Measurements from ENCODE around the gene PM20D2.

Gene PM20D2

DNA sequence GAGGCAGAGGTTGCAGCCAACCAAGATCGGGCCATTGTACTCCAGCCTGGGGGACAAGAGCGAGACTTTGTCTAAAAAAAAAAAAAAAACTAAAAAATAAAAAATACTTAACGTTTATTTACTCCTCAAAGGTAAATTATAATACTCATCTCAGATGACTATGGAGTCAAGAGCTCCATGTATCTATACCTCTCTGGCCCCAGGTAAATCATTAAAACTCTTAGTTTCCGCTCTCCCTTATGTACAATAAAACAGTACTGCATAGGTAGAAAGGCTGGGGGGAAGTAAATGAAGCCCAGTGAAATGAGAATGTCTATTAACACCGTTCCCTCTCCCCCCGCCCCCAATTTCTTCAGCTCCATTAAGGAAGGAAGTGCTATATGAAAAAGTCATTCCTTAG, 29.2 kb upstream of the PM20D2 start (continued):
- TF ChIP-seq, protein P1, sequence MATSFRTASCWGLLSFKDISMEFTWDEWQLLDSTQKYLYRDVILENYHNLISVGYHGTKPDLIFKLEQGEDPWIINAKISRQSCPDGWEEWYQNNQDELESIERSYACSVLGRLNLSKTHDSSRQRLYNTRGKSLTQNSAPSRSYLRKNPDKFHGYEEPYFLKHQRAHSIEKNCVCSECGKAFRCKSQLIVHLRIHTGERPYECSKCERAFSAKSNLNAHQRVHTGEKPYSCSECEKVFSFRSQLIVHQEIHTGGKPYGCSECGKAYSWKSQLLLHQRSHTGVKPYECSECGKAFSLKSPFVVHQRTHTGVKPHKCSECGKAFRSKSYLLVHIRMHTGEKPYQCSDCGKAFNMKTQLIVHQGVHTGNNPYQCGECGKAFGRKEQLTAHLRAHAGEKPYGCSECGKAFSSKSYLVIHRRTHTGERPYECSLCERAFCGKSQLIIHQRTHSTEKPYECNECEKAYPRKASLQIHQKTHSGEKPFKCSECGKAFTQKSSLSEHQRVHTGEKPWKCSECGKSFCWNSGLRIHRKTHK (tag by site-specific recombination; IDR thresholded peaks at IDR 0.05): no peak
- TF ChIP-seq, protein P2, sequence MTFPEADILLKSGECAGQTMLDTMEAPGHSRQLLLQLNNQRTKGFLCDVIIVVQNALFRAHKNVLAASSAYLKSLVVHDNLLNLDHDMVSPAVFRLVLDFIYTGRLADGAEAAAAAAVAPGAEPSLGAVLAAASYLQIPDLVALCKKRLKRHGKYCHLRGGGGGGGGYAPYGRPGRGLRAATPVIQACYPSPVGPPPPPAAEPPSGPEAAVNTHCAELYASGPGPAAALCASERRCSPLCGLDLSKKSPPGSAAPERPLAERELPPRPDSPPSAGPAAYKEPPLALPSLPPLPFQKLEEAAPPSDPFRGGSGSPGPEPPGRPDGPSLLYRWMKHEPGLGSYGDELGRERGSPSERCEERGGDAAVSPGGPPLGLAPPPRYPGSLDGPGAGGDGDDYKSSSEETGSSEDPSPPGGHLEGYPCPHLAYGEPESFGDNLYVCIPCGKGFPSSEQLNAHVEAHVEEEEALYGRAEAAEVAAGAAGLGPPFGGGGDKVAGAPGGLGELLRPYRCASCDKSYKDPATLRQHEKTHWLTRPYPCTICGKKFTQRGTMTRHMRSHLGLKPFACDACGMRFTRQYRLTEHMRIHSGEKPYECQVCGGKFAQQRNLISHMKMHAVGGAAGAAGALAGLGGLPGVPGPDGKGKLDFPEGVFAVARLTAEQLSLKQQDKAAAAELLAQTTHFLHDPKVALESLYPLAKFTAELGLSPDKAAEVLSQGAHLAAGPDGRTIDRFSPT (tag by site-specific recombination; IDR thresholded peaks at IDR 0.05): no peak
- TF ChIP-seq PRDM1 (tag by site-specific recombination; IDR thresholded peaks at IDR 0.05) (peak; percentile 47; the same call in 1 of the 2 replicates), ZNF792 (tag by site-specific recombination; IDR thresholded peaks at IDR 0.05) (no peak), ZNF37A (tag by site-specific recombination; IDR thresholded peaks at IDR 0.05) (no peak), ZNF391 (tag by site-specific recombination; IDR thresholded peaks at IDR 0.05; ENCODE audit: borderline replicate concordance, low read depth) (no peak), ZNF266 (tag by site-specific recombination; IDR thresholded peaks at IDR 0.05; ENCODE audit: low read depth) (no peak), GLIS2 (tag by site-specific recombination; IDR thresholded peaks at IDR 0.05) (no peak)
- TF ChIP-seq, protein P3, sequence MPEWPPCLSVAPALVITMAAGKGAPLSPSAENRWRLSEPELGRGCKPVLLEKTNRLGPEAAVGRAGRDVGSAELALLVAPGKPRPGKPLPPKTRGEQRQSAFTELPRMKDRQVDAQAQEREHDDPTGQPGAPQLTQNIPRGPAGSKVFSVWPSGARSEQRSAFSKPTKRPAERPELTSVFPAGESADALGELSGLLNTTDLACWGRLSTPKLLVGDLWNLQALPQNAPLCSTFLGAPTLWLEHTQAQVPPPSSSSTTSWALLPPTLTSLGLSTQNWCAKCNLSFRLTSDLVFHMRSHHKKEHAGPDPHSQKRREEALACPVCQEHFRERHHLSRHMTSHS (tag by site-specific recombination; IDR thresholded peaks at IDR 0.05): no peak

DNA sequence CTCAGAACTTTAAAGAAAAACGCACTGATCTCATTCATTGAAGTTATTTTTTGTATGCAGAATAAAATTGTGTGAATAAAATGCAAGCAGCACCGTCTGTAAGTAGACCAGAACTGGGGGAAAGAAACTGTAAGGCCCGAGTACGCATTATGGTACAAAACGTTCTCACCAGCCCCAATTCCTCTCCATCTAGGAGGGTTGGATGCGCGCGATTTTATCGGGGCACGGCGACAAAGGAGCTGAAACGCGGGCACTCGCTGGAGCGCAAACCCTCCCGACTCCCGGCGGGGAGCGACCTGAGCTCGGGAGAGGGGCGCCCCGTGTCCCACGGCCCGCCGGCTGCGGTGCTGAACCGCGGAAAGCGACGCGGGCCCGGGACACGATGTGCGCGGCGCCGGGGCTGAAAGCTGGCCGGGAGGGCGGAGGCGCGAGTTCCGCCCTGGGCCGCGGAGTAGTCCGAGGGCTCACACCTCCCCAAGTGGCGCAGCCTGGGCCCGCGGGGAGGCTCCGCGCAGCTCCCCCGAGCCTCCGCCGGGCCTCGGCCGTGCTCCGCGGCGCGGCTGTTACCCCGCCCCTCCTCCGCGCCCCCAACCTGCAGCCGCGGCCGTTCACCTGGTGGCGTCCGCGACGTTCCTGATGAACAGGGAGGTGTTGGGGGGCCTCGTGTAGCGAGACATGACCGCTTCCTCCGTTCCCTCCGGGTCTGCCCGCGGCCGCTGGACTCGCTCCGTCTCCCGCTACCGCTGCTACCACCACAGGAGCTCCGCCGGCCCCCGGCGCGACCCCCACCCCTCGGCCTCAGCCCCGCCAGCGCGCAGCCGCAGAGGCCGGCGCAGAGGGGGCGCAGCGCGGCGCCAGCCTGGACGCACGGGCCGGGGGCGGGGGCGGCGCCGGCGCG, 28.4 kb upstream of the PM20D2 start, which contains the start of gene SRSF12:
SRSF12 (minus strand) TSS at position 861 of the 898 bp plus-strand sequence; CDS start at position 677, 184 bp downstream.
- peaks cover 3% of the 10 kb centered on the region; the same call in 1 of the 2 replicates for H3K4me1 ChIP-seq (ENCODE audit: control insufficient read depth, insufficient read depth, low read length)
- TF ChIP-seq, protein P1 (tag by site-specific recombination; IDR thresholded peaks at IDR 0.05): no peak
- TF ChIP-seq, protein P4, sequence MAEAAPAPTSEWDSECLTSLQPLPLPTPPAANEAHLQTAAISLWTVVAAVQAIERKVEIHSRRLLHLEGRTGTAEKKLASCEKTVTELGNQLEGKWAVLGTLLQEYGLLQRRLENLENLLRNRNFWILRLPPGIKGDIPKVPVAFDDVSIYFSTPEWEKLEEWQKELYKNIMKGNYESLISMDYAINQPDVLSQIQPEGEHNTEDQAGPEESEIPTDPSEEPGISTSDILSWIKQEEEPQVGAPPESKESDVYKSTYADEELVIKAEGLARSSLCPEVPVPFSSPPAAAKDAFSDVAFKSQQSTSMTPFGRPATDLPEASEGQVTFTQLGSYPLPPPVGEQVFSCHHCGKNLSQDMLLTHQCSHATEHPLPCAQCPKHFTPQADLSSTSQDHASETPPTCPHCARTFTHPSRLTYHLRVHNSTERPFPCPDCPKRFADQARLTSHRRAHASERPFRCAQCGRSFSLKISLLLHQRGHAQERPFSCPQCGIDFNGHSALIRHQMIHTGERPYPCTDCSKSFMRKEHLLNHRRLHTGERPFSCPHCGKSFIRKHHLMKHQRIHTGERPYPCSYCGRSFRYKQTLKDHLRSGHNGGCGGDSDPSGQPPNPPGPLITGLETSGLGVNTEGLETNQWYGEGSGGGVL (tag by site-specific recombination; IDR thresholded peaks at IDR 0.05): peak; percentile 18; the same call in 1 of the 2 replicates
- TF ChIP-seq, protein P5, sequence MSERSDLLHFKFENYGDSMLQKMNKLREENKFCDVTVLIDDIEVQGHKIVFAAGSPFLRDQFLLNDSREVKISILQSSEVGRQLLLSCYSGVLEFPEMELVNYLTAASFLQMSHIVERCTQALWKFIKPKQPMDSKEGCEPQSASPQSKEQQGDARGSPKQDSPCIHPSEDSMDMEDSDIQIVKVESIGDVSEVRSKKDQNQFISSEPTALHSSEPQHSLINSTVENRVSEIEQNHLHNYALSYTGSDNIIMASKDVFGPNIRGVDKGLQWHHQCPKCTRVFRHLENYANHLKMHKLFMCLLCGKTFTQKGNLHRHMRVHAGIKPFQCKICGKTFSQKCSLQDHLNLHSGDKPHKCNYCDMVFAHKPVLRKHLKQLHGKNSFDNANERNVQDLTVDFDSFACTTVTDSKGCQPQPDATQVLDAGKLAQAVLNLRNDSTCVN (tag by site-specific recombination; optimal IDR thresholded peaks at IDR 0.05): peak; percentile 95
- peak; percentile 76 for TF ChIP-seq ZNF660 (tag by site-specific recombination; IDR thresholded peaks at IDR 0.05)
- TF ChIP-seq, protein P6, sequence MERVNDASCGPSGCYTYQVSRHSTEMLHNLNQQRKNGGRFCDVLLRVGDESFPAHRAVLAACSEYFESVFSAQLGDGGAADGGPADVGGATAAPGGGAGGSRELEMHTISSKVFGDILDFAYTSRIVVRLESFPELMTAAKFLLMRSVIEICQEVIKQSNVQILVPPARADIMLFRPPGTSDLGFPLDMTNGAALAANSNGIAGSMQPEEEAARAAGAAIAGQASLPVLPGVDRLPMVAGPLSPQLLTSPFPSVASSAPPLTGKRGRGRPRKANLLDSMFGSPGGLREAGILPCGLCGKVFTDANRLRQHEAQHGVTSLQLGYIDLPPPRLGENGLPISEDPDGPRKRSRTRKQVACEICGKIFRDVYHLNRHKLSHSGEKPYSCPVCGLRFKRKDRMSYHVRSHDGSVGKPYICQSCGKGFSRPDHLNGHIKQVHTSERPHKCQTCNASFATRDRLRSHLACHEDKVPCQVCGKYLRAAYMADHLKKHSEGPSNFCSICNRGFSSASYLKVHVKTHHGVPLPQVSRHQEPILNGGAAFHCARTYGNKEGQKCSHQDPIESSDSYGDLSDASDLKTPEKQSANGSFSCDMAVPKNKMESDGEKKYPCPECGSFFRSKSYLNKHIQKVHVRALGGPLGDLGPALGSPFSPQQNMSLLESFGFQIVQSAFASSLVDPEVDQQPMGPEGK (tag by site-specific recombination; IDR thresholded peaks at IDR 0.05): peak; percentile 81
- peak; percentile 87 for TF ChIP-seq ZNF335 (tag by site-specific recombination; conservative IDR thresholded peaks at IDR 0.05)
- peak; percentile 92 for TF ChIP-seq ZNF341 (tag by site-specific recombination; IDR thresholded peaks at IDR 0.05; ENCODE audit: low read depth)
- TF ChIP-seq ZXDB (tag by site-specific recombination; IDR thresholded peaks at IDR 0.05): peak; percentile 47; the same call in 1 of the 2 replicates
- peak; percentile 69; the same call in 1 of the 2 replicates for TF ChIP-seq ZSCAN30 (tag by site-specific recombination; IDR thresholded peaks at IDR 0.05)
- TF ChIP-seq SP7 (tag by site-specific recombination; IDR thresholded peaks at IDR 0.05): no peak

More for the DNA sequence above, 28.4 kb upstream of the PM20D2 start, which contains the start of gene SRSF12:
- ChIA-PET CTCF (interaction anchor here (0.6 to 3.9 kb wide), 8 partner anchors 15 to 1719 kb away, joined by 3 to 28 read pairs (median 4); no protein-coding TSS in a partner anchor), POLR2A (interaction anchor here (0.5 to 5.7 kb wide), 12 partner anchors 13 to 521 kb away, joined by 3 to 84 read pairs (median 4); partner anchors contain the start of genes LYRM2, PM20D2, PNRC1 and RNGTT)
- Histone ChIP-seq H3K36me3 (ENCODE audit: control insufficient read depth in 2 of 2, insufficient read depth in 1 of 2, low read length in 2 of 2) (peaks cover 5 to 7% of the 10 kb centered on the region in 2 experiments; a peak in 2 of 3 replicates), H3K4me3 (ENCODE audit: low read depth, low read length) (peak within 1 kb of the TSS; percentile 58), H3K9me3 (ENCODE audit: control insufficient read depth, insufficient read depth, low read depth, low read length) (no peaks in the 10 kb centered on the region), H3K27ac (ENCODE audit: extremely low read depth, low read depth, low read length) (peak within 1 kb of the TSS; percentile 65; the same call in 1 of the 2 replicates)
